Measurements from ENCODE around the gene ZMIZ1.

DNA sequence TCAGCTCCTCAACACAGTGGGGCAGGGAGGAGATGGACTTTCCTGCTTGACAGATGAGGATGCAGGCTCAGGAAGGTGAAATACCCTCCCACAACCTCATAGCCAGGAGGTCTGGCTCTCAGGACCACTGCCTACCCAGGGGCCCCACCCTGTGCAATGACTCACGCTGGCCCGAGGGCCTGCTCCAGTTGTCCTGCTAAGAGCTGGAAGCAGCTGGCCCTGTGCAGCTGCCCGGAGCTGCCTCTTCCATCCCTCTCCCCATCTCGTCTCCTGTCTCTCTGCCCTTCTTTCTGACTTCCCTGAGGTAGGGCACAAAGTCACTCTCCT is 123.9 kb downstream of the ZMIZ1 start:
- TF ChIP-seq, protein P1, sequence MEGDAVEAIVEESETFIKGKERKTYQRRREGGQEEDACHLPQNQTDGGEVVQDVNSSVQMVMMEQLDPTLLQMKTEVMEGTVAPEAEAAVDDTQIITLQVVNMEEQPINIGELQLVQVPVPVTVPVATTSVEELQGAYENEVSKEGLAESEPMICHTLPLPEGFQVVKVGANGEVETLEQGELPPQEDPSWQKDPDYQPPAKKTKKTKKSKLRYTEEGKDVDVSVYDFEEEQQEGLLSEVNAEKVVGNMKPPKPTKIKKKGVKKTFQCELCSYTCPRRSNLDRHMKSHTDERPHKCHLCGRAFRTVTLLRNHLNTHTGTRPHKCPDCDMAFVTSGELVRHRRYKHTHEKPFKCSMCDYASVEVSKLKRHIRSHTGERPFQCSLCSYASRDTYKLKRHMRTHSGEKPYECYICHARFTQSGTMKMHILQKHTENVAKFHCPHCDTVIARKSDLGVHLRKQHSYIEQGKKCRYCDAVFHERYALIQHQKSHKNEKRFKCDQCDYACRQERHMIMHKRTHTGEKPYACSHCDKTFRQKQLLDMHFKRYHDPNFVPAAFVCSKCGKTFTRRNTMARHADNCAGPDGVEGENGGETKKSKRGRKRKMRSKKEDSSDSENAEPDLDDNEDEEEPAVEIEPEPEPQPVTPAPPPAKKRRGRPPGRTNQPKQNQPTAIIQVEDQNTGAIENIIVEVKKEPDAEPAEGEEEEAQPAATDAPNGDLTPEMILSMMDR (conservative IDR thresholded peaks at IDR 0.05 in 1 of 2, IDR thresholded peaks at IDR 0.05 in 1 of 2; ENCODE audit: low read depth in 1 of 2, low read length in 2 of 2) = no peak
- no peak for TF ChIP-seq EZH2 (IDR thresholded peaks at IDR 0.05; ENCODE audit: low read length, missing control alignments)

All from fibroblast of lung (primary cell).